Activated effector memory CD4-positive, alpha-beta T cell treated with anti-CD3 and anti-CD28 coated beads, Interleukin-2, amount 50 U/mL, for 16 hours (primary cell): ENCODE data around the gene APBB2.

ENCODE experiments used
- DNase-seq: peaks from one replicate; pipeline ENCODE4 v3.0.0-alpha.2; 2020

APBB2 gene

GRCh38 chr4:41215155-41215554, 813 bp upstream of the APBB2 start:
- DNase-seq: no peak

- no peak for DNase-seq
Measured at GRCh38 chr4:41214825-41215146, 444 bp upstream of the APBB2 start.

GRCh38 chr4:41213625-41214135, 662 bp downstream of the APBB2 start:
- no peak for DNase-seq

GRCh38 chr4:41212616-41213203, 1.6 kb downstream of the APBB2 start:
- DNase-seq: no peak

- no peak for DNase-seq
Measured at GRCh38 chr4:41211951-41212615, 2.3 kb downstream of the APBB2 start.

GRCh38 chr4:41209901-41210300, 4.4 kb downstream of the APBB2 start:
- no peak for DNase-seq

GRCh38 chr4:41209187-41209586, 5.2 kb downstream of the APBB2 start:
- DNase-seq: no peak

GRCh38 chr4:41207291-41207831, 7.0 kb downstream of the APBB2 start:
- DNase-seq: no peak

- no peak for DNase-seq
Measured at GRCh38 chr4:41205854-41206460, 8.4 kb downstream of the APBB2 start.

GRCh38 chr4:41205130-41205529, 9.2 kb downstream of the APBB2 start:
- no peak for DNase-seq

GRCh38 chr4:41204400-41204978, 9.9 kb downstream of the APBB2 start:
- no peak for DNase-seq

- DNase-seq: no peak
Measured at GRCh38 chr4:41203841-41204240, 10.5 kb downstream of the APBB2 start.

GRCh38 chr4:41202820-41203568, 11.3 kb downstream of the APBB2 start:
- no peak for DNase-seq

GRCh38 chr4:41202356-41202755, 12.0 kb downstream of the APBB2 start:
- DNase-seq: no peak

- DNase-seq: no peak
Measured at GRCh38 chr4:41200486-41201017, 13.8 kb downstream of the APBB2 start.

- no peak for DNase-seq
Measured at GRCh38 chr4:41199788-41200187, 14.6 kb downstream of the APBB2 start.

- DNase-seq: no peak
Measured at GRCh38 chr4:41197996-41198395, 16.3 kb downstream of the APBB2 start.

GRCh38 chr4:41197495-41197894, 16.8 kb downstream of the APBB2 start:
- no peak for DNase-seq

- DNase-seq: no peak
Measured at GRCh38 chr4:41196633-41197332, 17.6 kb downstream of the APBB2 start.

- no peak for DNase-seq
Measured at GRCh38 chr4:41192136-41192535, 22.2 kb downstream of the APBB2 start.

- no peak for DNase-seq
Measured at GRCh38 chr4:41189666-41190065, 24.7 kb downstream of the APBB2 start.

GRCh38 chr4:41189076-41189475, 25.3 kb downstream of the APBB2 start:
- DNase-seq: no peak
